Upper lobe of left lung (tissue), 6 donors: ENCODE results near the gene SETBP1. TPM values are rescaled to one million over a fixed set of nuclear protein-coding genes. Genes with fewer than 3 reads are reported as not detected.

Source experiments
- ATAC-seq, 2 donors: fragments of 200-7000 bp; cut with Tn5 transposase; one replicate each; pipeline ENCODE4 v1.9.1; 2022; ENCODE audit warnings: mild to moderate bottlenecking in 2 of 2, moderate library complexity in 2 of 2; ENCODE audit not compliant: low FRiP score in 2 of 2
- DNase-seq, 2 donors: peaks; one replicate each; pipeline ENCODE4 v3.0.0-alpha.2; 2019 to 2020
- H3K27ac ChIP-seq, 4 donors: fragments of 200-600 bp; sonication (generic); one replicate each; pipeline ENCODE4 v1.5.1; 2016 to 2019
- H3K27me3 ChIP-seq, 4 donors: fragments of 200-600 bp; sonication (generic); one replicate each; pipeline ENCODE4 v1.5.1; 2017 to 2019
- H3K36me3 ChIP-seq, 4 donors: fragments of 200-600 bp; sonication (generic); one replicate each; pipeline ENCODE4 v1.5.1; 2016 to 2019
- H3K4me1 ChIP-seq, 4 donors: fragments of 200-600 bp; sonication (generic); one replicate each; pipeline ENCODE4 v1.5.1; 2018 to 2019
- H3K4me3 ChIP-seq, 4 donors: fragments of 200-600 bp; sonication (generic); one replicate each; pipeline ENCODE4 v1.5.1; 2017 to 2019; ENCODE audit warnings: mild to moderate bottlenecking in 2 of 4, moderate library complexity in 1 of 4
- H3K9me3 ChIP-seq, 4 donors: fragments of 200-600 bp; sonication (generic); one replicate each; pipeline ENCODE4 v1.5.1; 2018 to 2019
- CTCF ChIP-seq, 6 experiments: fragments of 450-650 bp in 4 of 6; fragments of 200-600 bp in 2 of 6; sonication (generic) in 2 of 6; IDR thresholded peaks; one replicate each; pipeline ENCODE4 v1.5.1; 2016 to 2019; ENCODE audit warnings: antibody characterized with exemption in 6 of 6
- EP300 ChIP-seq, 4 donors: sonication (generic); formaldehyde crosslinking; IDR thresholded peaks; one replicate each; pipeline ENCODE4 v1.5.1; 2017; ENCODE audit warnings: antibody characterized with exemption in 4 of 4, control low read depth in 2 of 4
- POLR2A ChIP-seq, 4 donors: fragments of 450-650 bp; IDR thresholded peaks; one replicate each; pipeline ENCODE4 v1.5.1; 2016 to 2017; ENCODE audit warnings: antibody characterized with exemption in 4 of 4, mild to moderate bottlenecking in 2 of 4
- POLR2AphosphoS5 ChIP-seq, 2 donors: sonication (generic); formaldehyde crosslinking; IDR thresholded peaks; one replicate each; pipeline ENCODE4 v1.5.1; 2017; ENCODE audit warnings: antibody characterized with exemption in 2 of 2
- WGBS, 2 donors: methylation state at CpG; one replicate each; pipeline ENCODE4 v1.1.5; 2017 to 2018; 5-methylcytosine and 5-hydroxymethylcytosine counted together
- total RNA-seq, 6 donors: library from RNA; depleted of rRNA in 4 of 6; stranded (reverse); fragments of >200 nt in 4 of 6; gene quantifications; one replicate each; pipeline versions ENCODE4 v1.1.0 to v1.2.1, GENCODE V29; 2016 to 2021
- donor health status: DM: no; HTN: no; CAD: no; lungs with moderate emphysema.
- donor health status: DM: no; HTN: yes; CAD: no; lungs with severe emphysema.

SETBP1 gene
- total RNA-seq, 6 donors from 2014 or later, result 11.7 to 38.8 (median 16.6) TPM

GRCh38 chr18:45109271-45109670 is 428.6 kb downstream of the SETBP1 start:
- DNase-seq (no peak), ATAC-seq (no peak)
- Histone ChIP-seq H3K4me1 (peaks cover 0 to 4% (median 0%) of the 10 kb centered on the region in 4 donors), H3K36me3 (no peaks in the 10 kb centered on the region), H3K27ac (no peak overlapping the region), H3K9me3 (no peaks in the 10 kb centered on the region), H3K27me3 (no peaks in the 10 kb centered on the region), H3K4me3 (no peak overlapping the region)
- TF ChIP-seq CTCF (IDR thresholded peaks at IDR 0.05) (no peak), EP300 (IDR thresholded peaks at IDR 0.05) (no peak), POLR2AphosphoS5 (IDR thresholded peaks at IDR 0.05) (no peak), POLR2A (IDR thresholded peaks at IDR 0.05) (no peak)
- WGBS, 2 donors, result 86 to 91% methylated on average over 2 of the region's 2 CpGs

DNA sequence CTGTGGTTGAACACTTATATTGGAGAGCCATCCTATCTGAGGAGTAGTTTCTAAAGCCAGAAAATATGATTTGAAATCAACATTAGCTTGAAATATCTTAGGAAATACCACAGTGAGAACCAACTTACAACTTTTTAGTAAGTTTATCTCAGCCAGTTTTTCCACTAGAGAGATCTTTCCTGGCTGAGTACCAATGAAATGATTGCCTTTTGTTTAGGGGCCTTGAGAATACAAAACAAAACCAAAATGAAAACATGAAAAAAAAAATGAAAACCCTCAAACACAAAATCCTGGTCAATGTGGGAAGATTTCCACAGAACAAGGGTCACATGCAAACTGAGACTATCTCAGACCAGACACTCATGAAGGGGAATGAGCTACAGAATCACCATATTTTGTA is 429.0 kb downstream of the SETBP1 start:
- Histone ChIP-seq H3K4me3 (no peak overlapping the region), H3K27me3 (no peaks in the 10 kb centered on the region), H3K27ac (no peak overlapping the region), H3K36me3 (no peaks in the 10 kb centered on the region), H3K9me3 (no peaks in the 10 kb centered on the region), H3K4me1 (peaks cover 0 to 4% (median 0%) of the 10 kb centered on the region in 4 donors)
- ATAC-seq (no peak), DNase-seq (no peak)
- TF ChIP-seq POLR2A (IDR thresholded peaks at IDR 0.05), result no peak
- TF ChIP-seq EP300 (IDR thresholded peaks at IDR 0.05), result no peak
- no peak for TF ChIP-seq POLR2AphosphoS5 (IDR thresholded peaks at IDR 0.05)
- no peak for TF ChIP-seq CTCF (IDR thresholded peaks at IDR 0.05)

DNA sequence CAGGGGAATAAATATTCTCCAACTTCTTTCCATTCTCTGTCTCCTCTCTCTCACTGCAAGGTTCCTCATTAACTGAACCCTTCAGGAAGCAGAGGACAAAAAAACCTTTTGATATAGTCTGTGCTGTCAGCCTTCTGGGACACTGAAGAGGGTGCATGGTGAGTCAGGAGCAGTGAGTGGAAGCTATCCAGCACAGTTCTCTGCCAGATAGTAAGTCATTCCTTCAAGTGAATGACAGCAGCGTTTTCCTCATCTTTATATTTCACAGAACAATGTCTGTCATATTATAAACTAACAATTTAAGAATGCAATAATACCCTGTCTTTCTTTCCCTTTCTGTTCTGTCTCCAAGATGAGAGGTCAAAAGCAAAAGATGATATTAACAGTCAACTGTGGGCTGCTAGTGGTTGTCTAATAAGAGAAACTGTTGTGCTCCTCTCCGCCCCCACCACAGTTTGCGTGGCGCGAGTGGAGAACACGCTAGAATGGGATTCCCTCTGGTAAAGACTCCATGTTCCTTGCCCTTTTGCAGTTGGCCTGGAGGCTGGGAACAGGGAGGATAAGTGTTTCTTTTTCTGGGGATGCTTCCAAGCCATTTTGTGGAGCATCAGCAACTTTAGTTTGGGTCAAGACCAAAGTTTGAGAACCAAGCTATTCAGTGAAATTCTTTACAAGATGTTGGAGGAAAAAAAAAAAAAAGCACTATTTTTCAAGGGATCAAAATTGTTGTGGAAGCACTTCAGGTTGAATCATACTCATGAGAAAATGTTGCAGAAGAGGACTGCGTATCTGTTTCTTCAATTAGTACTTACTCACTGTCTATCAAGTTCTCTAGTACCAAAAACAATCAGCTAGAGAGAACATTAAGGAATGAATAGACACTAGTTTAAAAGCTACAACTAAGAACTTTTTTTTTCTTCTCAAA is 430.2 kb downstream of the SETBP1 start:
- H3K36me3 ChIP-seq, result no peaks in the 10 kb centered on the region
- H3K27me3 ChIP-seq, result no peaks in the 10 kb centered on the region
- TF ChIP-seq POLR2A (IDR thresholded peaks at IDR 0.05), result no peak
- TF ChIP-seq EP300 (IDR thresholded peaks at IDR 0.05), result no peak
- TF ChIP-seq POLR2AphosphoS5 (IDR thresholded peaks at IDR 0.05), result no peak
- no peak for TF ChIP-seq CTCF (IDR thresholded peaks at IDR 0.05)
- H3K4me1 ChIP-seq, result peaks cover 0 to 4% (median 0%) of the 10 kb centered on the region in 4 donors
- no peak overlapping the region for H3K27ac ChIP-seq
- no peak overlapping the region for H3K4me3 ChIP-seq
- no peaks in the 10 kb centered on the region for H3K9me3 ChIP-seq
- ATAC-seq (peak in 1 of 2 donors; percentile 69), DNase-seq (no peak)
- WGBS, 2 donors, result 84 to 88% methylated on average over 7 of the region's 7 CpGs

GRCh38 chr18:45111502-45111848 is 430.8 kb downstream of the SETBP1 start:
- Histone ChIP-seq H3K27me3 (no peaks in the 10 kb centered on the region), H3K4me1 (peaks cover 0 to 3% (median 0%) of the 10 kb centered on the region in 4 donors), H3K4me3 (no peak overlapping the region), H3K36me3 (no peaks in the 10 kb centered on the region), H3K9me3 (no peaks in the 10 kb centered on the region), H3K27ac (no peak overlapping the region)
- DNase-seq (no peak), ATAC-seq (no peak)
- no peak for TF ChIP-seq POLR2A (IDR thresholded peaks at IDR 0.05)
- WGBS, 2 donors, result 74 to 78% methylated on average over 1 of the region's 1 CpG

DNA sequence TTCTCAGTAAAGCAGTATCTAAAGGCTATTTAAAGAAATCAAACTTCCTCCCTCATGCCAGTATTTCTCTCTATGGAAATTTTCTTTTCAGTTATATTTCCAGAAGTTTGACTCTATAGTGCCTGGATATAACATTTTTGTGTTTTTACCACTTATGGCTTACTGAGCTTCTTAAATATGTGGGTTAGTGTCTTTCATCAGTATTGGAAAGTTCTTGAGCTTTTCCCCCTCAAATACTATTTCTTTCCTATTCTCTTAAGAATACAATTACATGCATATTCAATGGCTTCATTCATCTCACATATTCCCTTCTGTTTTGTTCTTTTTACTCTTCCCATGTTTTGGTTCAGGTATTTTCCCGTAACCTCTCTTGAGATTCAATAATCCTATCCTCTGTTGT is 432.0 kb downstream of the SETBP1 start:
- Histone ChIP-seq H3K27me3 (no peaks in the 10 kb centered on the region), H3K27ac (no peak overlapping the region), H3K4me1 (no peaks in the 10 kb centered on the region), H3K36me3 (no peaks in the 10 kb centered on the region), H3K9me3 (no peaks in the 10 kb centered on the region), H3K4me3 (no peak overlapping the region)
- WGBS, 2 donors, result 87 to 98% methylated on average over 1 of the region's 1 CpG
- DNase-seq, result no peak
- no peak for TF ChIP-seq CTCF (IDR thresholded peaks at IDR 0.05)
- TF ChIP-seq EP300 (IDR thresholded peaks at IDR 0.05), result no peak
- TF ChIP-seq POLR2AphosphoS5 (IDR thresholded peaks at IDR 0.05), result no peak
- TF ChIP-seq POLR2A (IDR thresholded peaks at IDR 0.05), result no peak
- no peak for ATAC-seq
